HG03575 (cell line): ENCODE data around the gene C2.
"Not testable (repeated sequence)": the region's sequence is repeated elsewhere in the genome, so short reads cannot be mapped to it uniquely, and the experiment has no call there.

Source experiments
- ATAC-seq: cut with Tn5 transposase; IDR thresholded peaks from one replicate; pipeline ENCODE4 v1.9.1; 2021; ENCODE audit not compliant: unreplicated experiment, insufficient number of reproducible peaks, low FRiP score; ENCODE audit errors: extremely low read depth

C2 gene

DNA sequence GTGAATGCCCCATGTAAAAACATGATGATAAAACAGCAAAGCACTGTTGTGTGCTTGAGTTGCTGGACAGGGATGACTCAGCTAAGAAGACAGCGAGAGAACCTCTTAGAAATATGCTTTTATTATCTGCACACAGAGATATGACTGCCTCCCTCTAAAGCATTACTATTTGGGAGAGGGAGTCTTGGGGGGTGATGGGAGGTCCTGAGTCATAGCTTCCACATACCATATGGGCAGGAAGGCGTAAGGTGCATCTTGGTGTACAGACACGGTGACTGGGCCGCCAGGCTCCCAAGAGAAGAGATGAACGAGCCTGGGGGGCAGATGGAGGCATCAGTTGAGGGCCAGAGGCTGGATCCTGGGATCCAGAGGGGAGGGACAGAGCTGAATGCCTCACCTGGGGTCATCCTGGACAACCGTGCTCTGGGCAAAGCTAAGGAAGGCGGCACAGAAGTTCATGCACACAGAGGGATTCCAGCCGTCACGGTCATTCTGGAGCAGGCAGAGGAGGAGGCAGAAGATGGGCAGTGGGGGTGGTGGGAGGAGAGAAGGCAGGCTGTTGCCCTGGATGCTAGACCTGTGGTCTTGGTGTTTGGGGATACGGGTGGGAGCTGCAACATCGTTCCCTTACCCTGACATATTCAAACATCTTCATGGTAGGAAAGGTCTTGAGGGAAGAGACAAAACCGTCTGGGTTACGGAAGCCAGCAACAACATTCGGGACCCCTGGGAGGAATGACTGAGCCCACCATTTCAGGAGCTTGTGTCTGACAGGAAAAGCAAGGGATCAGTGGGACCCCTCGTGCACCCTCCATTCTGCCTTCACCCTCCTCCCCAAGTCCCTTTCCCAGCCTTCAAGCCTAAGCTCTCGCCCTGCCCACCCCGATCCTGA, 42.4 kb downstream of the C2 start:
- ATAC-seq = no peak

DNA sequence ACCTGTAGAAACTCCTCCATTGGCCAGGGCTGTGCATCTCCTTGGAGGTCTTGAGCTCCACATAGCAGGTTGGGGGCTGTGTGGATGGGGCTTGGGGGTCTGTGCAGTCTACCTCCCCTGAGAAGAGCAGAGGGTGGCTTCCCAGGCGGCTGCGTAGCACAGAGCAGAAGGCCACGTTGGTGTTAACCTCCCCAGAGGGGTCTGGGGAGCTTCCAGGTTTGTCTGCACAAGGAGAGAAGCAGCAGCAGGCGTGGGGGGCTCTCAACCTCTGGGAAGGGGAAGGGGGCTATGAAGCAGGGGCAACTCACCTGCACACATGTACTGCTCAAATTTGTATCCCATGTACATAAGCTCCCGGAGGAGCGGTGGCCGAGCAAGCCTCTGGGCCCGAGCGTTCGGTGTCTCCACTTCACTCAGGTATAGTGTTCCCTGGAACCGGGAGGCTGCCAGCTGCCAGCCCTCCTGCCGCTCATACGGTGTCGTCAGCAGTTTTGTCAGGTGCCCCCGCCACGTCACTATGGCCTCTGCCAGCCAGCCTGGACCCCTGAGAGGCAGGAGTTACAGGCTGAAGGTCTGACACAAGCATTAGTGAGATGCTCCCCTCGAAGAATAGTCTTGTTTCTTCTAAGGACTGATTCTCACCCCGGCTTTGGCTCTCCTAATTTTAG, 43.2 kb downstream of the C2 start:
- no peak for ATAC-seq

DNA sequence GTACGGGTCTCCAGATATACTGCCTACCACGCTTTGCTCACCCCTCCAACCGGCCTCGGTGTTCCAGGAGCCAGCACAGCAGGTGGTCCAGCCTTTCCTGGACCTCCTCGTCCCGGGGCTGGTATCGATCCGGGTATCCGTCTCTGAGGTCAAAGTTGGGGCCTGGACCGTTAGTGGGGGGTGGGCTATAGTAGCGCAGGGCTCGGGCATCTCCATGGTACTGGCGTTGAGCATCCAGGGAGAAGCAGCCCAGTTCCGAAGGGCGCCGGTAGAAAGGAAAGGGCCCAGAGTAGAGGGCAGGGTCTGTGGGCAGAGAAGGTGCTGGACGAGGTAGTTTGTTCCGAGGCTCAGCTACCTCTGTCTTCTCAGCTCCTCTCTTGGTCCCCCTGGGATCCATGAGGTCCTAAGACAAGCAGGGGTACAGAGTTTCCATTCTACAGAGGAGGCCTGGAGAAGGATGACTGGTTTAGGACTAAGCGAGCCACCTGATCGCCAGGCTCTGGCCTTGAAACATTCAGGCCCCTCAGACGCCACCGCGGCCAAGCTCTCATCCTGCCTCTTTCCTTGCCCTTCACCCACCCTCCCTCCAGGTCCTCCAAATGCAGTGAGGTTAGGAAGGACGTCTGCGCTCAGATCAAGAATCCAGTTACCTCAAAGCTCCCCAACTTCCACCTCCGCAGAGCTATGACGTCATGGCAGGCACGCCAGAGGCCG, 43.9 kb downstream of the C2 start:
- ATAC-seq = no peak

DNA sequence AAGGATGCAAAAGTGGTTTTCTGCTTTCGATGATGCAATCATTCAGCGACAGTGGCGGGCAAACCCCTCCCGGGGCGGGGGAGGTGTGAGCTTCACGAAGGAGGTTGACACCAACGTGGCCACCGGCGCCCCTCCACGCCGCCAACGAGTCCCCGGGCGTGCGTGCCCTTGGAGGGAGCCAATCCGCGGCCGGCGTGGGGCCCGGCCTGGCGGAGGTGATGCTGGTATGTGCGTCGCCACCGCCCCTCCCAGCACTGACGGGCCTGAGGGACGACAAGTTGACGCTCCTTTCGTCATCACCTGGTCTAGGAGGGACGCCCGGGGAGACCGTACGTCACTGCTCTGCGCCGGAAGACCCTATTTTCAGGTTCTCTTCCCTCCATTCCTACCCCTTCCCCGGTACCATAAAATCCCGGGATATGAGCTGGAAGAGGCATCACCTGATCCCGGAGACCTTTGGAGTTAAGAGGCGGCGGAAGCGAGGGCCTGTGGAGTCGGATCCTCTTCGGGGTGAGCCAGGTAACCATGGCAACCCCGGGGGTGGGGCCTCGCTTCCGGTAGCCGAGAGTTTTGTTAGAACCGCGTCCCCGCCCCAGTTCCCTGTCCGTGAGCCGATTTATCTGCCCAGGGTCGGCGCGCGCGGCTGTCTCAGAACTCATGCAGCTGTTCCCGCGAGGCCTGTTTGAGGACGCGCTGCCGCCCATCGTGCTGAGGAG, 44.6 kb downstream of the C2 start, which contains the start of gene DXO:
TSS of gene DXO (minus strand) at position 146 of the 716 bp plus-strand sequence. CDS start 463 bp downstream, outside the sequence.
- ATAC-seq = peak; percentile 50

DNA sequence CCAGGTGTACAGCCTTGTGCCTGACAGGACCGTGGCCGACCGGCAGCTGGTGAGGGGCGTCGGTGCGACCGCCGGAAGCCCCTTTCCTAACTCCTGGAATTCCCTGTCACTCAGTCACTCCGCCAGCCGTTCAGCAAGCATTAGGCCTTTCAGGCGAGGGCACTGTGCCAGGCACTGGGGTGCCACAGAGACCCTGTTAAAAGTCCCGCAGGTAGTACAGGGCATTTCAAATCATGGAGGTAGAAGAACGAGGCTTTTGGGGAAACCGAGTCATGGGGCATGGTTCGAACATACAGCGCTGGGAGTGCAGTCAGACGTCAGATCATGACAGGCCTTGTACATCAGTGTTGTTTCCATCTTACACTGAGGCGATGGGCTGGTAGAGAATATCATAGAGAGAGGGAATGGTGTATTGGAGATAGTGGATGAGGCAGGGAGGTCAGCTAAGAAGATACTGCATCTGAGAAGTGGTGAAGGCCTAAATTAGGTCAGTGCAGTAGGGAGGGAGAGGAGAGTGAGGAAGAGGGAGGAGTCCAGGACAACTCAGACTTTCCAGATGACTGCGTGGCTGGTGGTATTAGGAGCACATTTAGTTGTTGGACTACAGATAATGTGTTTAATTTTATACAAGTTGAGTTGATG, 45.3 kb downstream of the C2 start:
- ATAC-seq = no peak

DNA sequence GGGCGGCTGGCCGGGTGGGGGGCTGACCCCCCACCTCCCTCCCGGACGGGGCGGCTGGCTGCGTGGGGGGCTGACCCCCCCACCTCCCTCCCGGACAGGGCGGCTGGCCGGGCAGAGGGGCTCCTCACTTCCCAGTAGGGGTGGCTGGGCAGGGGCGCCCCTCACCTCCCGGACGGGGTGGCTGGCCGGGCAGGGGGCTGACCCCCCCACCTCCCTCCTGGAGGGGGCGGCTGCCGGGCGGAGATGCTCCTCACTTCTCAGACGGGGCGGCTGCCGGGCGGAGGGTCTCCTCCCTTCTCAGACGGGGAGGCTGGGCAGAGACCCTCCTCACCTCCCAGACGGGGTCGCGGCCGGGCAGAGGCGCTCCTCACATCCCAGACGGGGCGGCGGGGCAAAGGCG, 48.5 kb downstream of the C2 start:
- ATAC-seq = not testable (repeated sequence)

DNA sequence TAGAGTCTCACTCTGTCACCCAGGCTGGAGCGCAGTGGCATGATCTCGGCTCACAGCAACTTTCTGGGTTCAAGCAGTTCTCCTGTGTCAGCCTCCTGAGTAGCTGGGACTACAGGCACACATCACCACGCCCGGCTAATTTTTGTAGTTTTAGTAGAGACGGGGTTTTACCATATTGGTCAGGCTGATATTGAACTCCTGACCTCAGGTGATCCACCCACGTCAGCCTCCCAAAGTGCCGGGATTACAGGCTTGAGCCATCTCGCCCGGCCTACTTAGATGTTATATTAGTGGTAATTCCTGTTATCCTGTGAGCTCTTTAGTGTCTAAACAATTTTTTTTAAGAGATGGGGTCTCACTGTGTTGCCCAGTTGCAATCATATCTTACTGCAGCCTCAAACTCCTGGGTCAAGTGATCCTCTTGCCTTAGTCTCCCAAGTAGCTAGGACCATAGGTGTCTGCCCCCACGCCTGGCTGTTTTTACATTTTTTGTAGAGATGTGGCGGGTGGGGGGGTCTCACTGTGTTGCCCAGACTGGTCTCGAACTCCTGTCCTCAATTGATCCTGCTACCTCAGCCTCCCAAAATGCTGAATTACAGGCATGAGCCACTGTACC, 50.4 kb downstream of the C2 start:
- no peak for ATAC-seq

DNA sequence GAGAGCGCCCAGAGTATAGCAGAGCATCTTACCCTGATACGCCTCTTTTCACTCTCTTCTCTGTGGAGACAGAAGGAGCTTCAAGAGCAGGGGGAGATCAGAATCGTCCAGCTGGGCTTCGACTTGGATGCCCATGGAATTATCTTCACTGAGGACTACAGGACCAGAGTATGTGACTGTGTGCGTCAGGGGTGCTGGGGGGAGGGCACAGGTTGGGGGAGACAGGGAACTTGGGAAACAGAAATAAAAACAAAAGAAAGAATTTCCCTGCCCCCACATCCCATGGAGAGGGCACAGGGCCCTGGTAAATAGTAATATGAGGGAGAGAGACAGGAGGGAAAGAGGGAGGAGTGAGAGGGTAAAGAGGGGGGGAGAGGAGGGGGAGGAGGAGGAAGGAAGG, 51.3 kb downstream of the C2 start:
- no peak for ATAC-seq

DNA sequence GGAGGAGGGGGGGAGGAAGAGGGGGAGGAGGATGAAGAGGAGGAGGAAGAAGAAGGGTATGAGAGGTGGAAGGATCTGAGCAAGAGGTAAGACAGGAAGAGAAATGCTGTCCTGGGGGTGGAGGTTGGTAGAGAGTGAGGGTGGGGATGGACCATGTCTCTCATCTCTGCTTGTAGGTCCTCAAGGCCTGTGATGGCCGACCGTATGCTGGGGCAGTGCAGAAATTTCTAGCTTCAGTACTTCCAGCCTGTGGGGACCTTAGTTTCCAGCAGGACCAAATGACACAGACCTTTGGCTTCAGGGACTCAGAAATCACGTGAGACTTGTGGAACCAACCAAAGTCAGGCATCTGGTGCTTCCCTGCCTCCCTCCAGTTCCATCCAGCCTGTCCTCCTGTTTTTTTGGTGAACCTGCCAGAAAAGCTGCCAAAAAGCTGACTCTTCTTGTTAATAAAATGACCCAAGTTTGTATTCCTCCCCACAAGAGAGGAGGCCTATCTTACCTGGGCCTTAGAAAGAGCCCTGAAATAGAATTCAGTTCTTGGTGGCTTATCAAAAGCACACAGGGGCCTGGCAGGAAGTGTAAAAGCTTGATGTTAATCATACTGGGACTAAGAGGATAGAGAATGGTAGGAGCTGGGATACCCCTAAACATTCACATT, 51.9 kb downstream of the C2 start:
- no peak for ATAC-seq

DNA sequence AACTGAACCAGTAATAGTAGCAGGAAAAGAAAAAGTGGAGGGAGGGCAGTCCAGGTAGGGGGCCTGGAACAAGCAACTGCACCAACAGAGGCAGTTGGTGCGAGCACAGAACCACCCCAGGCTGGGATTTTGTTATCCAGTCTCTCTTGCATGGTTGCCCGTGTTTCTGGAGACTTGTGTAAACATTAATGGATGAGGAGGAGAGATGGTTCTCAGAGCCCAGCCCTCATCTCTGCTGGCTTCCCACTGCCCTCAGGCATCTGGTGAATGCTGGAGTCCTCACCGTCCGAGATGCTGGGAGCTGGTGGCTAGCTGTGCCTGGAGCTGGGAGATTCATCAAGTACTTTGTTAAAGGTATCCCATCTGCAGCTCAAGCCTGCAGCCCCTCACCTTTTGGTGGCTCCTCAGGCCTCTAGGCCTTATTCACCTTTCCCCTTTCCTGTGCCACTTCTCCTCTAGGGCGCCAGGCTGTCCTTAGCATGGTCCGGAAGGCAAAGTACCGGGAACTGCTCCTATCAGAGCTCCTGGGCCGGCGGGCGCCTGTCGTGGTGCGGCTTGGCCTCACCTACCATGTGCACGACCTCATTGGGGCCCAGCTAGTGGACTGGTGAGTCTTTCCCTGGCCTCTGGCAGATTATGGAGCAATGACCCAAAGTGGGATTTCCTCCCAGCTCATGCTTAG, 52.8 kb downstream of the C2 start:
- not testable (repeated sequence) for ATAC-seq

DNA sequence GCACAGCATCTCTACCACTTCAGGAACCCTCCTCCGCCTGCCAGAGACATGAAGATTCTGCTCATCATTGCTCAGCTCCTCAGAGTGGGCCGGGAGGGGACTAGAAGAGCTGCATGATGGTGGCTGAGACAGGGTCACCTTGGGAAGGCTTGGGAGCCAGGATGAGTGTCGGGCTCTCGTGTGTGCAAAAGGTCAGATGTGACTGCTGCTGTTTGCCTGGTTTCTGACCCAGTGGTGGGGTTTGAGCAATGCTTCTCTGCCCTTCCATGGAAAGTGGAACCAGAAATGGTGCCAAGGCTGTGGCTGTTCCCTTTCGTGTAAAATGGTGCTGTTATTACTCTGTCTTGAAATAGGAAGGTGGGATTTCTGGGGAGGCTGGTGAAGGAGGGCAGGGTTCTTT, 53.5 kb downstream of the C2 start:
- not testable (repeated sequence) for ATAC-seq

DNA sequence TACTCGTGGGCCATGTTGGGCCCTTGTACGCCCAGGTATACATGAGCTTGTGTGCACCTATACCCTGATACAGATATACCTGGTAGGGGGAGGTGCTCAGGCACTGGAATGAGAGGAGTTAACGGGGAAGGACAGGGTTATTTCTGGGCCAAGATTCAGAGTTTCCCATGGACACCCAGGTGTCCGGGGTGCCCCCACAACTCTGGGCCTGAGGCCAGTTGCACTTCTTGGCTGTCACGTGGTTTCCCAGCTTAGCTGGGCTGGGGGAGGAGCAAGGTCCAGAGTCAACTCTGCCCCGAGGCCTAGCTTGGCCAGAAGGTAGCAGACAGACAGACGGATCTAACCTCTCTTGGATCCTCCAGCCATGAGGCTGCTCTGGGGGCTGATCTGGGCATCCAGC, 54.2 kb downstream of the C2 start, which contains the start of gene C4A:
TSS of gene C4A (plus strand) at position 314 of the 400 bp plus-strand sequence. CDS start at position 365, 51 bp downstream.
- not testable (repeated sequence) for ATAC-seq

DNA sequence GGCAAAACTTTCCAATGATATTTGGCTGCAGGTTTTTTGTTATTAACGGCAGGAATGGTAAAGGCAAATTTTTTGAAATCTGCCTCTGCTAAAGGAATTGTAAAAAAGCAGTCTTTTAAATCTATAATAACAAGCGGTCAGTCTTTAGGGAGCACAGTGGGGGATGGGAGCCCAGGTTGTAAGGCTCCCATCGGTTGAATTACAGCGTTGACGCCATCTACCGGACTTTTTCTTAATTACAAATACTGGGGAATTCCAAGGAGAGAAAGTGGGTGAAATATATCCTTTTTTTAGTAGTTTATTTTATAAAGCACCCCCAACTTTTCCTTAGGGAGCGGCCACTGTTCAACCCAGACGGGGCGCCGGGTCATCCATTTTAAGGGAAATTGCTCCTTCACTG, 61.8 kb downstream of the C2 start:
- not testable (repeated sequence) for ATAC-seq

DNA sequence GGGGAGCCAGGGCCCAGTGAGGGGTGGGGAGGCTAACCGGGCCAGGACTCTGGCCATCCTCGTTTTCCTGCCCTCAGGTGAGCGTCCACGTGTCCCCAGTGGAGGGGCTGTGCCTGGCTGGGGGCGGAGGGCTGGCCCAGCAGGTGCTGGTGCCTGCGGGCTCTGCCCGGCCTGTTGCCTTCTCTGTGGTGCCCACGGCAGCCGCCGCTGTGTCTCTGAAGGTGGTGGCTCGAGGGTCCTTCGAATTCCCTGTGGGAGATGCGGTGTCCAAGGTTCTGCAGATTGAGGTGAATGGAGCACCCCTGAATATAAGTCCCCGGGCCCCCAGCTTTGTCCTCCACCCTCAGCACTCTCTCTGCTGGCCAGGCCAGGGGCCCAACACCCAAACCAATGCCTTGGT, 66.9 kb downstream of the C2 start:
- not testable (repeated sequence) for ATAC-seq
